ENCODE results near the gene EEF1AKMT4.

Gene EEF1AKMT4

DNA sequence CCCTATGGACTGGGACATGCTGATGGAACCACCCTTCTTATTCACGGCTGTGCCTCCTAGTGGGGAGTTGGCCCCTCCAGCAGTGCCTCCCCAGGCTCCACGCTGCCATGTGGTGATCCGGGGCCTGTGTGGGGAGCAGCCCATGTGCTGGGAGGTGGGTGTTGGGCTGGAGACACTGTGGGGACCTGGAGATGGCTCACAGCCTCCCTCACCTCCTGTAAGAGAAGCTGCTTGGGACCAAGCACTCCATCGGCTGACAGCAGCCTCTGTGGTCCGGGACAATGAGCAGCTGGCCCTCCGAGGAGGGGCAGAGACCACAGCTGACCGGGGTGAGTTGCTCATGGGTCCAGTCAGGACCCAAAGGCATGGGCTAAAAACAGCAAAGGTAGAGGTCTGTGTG, 9.8 kb upstream of the EEF1AKMT4 start:
- H3K4me3 ChIP-seq (ENCODE audit: low read length) = no peak overlapping the region
- DNase-seq (ENCODE audit: low read depth) = no peak
- TF ChIP-seq, protein P1, sequence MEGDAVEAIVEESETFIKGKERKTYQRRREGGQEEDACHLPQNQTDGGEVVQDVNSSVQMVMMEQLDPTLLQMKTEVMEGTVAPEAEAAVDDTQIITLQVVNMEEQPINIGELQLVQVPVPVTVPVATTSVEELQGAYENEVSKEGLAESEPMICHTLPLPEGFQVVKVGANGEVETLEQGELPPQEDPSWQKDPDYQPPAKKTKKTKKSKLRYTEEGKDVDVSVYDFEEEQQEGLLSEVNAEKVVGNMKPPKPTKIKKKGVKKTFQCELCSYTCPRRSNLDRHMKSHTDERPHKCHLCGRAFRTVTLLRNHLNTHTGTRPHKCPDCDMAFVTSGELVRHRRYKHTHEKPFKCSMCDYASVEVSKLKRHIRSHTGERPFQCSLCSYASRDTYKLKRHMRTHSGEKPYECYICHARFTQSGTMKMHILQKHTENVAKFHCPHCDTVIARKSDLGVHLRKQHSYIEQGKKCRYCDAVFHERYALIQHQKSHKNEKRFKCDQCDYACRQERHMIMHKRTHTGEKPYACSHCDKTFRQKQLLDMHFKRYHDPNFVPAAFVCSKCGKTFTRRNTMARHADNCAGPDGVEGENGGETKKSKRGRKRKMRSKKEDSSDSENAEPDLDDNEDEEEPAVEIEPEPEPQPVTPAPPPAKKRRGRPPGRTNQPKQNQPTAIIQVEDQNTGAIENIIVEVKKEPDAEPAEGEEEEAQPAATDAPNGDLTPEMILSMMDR (IDR thresholded peaks at IDR 0.05; ENCODE audit: insufficient read depth, low read depth, low read length, missing control alignments) = no peak

GRCh38 chr3:184240384-184241140, 8.9 kb upstream of the EEF1AKMT4 start:
- DNase-seq (ENCODE audit: low read depth) = peak; percentile 39
- no peak overlapping the region for H3K4me3 ChIP-seq (ENCODE audit: low read length)
- TF ChIP-seq, protein P1 (IDR thresholded peaks at IDR 0.05; ENCODE audit: insufficient read depth, low read depth, low read length, missing control alignments) = no peak

- no peak for DNase-seq (ENCODE audit: low read depth)
- TF ChIP-seq, protein P1 (IDR thresholded peaks at IDR 0.05; ENCODE audit: insufficient read depth, low read depth, low read length, missing control alignments) = no peak
- no peak overlapping the region for H3K4me3 ChIP-seq (ENCODE audit: low read length)
Observed at GRCh38 chr3:184241141-184241446, 8.4 kb upstream of the EEF1AKMT4 start.

DNA sequence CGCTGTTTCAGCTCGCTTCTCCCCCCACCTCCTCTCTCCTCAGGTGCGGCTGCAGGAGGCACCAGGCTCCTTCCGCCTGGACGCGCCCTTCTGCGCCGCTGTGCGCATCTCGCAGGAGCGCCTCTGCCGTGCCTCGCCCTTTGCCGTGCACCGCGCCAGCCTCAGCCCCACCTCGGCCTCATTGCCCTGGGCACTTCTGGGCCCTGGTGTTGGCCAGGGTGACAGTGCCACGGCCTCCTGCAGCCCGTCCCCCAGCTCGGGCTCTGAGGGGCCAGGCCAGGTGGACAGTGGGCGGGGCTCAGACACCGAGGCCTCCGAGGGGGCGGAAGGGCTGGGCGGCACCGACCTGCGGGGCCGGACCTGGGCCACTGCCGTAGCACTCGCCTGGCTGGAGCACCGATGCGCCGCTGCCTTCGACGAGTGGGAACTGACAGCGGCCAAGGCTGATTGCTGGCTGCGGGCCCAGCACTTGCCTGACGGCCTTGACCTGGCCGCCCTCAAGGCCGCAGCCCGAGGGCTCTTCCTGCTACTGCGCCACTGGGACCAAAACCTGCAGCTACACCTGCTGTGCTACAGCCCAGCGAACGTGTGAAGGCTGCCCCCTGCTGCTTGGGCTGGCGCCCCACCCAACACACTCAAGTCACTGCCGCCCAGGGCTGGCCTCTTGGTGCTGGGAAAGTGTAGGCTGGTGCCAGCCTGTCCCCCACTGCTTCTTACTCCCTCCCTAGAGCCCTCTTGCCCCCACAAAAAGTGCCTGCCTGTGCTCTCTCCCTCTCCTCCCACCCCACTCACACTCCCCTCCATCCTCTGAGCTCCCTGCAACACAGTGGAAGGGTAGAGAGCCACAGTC, 7.8 kb upstream of the EEF1AKMT4 start:
- H3K4me3 ChIP-seq (ENCODE audit: low read length) = no peak overlapping the region
- DNase-seq (ENCODE audit: low read depth) = peak; percentile 74
- TF ChIP-seq, protein P1 (IDR thresholded peaks at IDR 0.05; ENCODE audit: insufficient read depth, low read depth, low read length, missing control alignments) = peak; percentile 67

DNA sequence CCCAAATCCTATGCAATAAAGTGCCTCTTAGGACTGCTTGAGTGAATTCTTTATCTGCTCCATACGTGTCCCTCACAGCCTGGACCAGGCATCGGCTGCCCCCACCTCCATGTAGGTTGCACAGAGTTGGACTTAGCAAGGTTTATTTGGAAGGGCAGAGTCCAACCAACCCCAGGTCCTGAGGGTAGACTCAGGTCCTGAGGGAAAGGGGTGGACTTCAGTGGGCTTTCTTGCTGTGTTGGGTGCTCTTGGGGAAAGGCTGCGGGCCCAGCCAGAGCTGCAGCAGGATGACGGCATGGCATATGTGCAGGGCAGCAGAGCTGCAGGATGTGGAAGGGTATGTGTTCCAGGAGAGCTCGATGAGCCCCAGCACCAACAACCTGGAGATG, 7.2 kb upstream of the EEF1AKMT4 start:
- DNase-seq (ENCODE audit: low read depth) = no peak
- TF ChIP-seq, protein P1 (IDR thresholded peaks at IDR 0.05; ENCODE audit: insufficient read depth, low read depth, low read length, missing control alignments) = no peak
- no peak overlapping the region for H3K4me3 ChIP-seq (ENCODE audit: low read length)

DNA sequence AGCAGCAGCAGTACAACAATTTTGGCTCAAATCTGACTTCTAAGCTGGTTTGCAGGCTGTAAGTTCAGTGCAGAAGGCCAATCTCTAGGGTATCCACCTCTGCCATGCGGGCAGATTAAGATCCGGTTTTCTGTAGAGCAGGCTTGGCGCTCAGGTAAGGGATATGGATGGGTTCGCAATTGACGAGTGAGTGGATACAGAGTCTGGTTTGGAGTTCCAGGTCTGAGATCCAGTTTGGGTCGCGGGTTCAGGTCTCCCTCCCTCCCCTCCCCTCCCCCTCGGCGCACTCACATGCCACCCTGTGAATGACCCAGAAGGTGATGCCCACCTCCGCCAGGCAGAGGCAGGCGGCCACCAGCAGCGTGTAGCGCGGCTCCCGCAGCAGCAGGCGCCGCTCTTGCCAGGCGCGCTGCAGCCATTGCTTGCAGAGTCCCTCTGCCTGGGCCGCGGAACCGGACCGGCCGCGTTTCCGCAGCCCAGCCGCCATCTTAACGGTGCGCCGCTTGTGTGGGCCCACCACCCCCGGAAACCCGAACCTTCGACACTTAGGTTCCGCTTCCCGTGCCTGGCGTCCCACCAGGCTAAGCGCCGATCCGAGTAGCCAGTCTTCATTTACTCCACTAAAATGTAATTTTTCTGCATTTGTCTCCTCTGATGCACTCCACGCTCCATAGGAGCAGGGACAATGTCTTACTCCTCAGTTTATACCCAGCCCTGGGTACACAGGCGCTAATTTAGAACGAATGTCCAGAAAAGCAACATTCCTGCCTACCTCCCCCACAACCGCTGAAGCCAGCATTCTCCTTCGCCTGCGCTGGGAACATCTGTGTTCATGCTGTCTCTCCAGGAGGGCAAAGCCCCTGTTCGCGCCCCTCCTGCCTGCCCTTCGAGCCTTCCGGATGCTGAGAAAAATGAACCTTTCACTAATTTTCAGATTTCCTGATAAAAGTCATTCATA, 739 bp upstream of the EEF1AKMT4 start, which contains the start of gene ALG3:
TSS of gene ALG3 (minus strand) at position 509 of the 958 bp plus-strand sequence. CDS start at position 487, 22 bp downstream.
- DNase-seq (ENCODE audit: low read depth) = peak; percentile 93
- TF ChIP-seq, protein P1 (IDR thresholded peaks at IDR 0.05; ENCODE audit: insufficient read depth, low read depth, low read length, missing control alignments) = no peak

More for the DNA sequence above, 739 bp upstream of the EEF1AKMT4 start, which contains the start of gene ALG3:
- H3K4me3 ChIP-seq (ENCODE audit: low read length) = peak within 1 kb of the TSS; percentile 74

Measured in epithelial cell of esophagus (primary cell).